Islet of Langerhans (tissue), 1 donor: ENCODE data around the gene LHB.
"Not testable (repeated sequence)": the region's sequence is repeated elsewhere in the genome, so short reads cannot be mapped to it uniquely, and the experiment has no call there.

Source experiments
- FAIRE-seq: peaks from one replicate; lab custom pipeline; 2011; peaks lifted over from hg19 to GRCh38; lab: Jason Lieb, UNC

LHB gene

DNA sequence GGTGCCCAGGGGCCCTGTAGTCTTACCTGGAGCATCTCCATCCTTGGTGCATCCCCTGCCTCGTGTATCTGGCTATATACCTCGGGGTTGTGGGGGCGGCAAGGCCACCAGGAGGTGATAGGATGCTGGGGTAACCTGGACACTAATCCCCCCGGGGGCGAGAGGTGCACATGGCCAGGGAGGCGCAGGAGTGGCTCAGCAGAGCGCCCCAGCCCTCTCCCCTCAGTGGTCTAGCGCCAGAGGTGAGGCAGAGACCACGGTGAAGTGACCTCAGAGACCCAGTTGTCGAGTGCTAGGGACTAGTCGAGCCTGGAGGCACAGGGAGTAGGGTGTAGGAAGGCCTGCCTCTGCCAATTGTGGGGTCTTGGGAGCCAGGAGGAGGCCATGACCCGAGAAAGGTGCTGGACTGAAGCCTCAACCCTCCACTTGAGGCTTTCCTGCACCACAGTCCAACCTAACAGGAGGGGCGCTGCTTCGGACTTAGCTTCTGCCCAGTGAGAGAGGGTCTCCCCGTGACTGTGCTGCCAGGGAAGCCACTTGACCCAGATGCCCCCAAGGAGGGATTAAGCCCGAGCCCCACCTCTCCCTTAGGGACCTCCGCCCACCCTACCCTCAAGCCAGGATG lies at the start of gene LHB:
Gene LHB, minus strand, starts transcription at position 51 of the 625 bp plus-strand sequence. Its CDS starts 10 bp downstream, at position 41.
- no peak for FAIRE-seq

- FAIRE-seq = no peak
These were observed 49.1 kb upstream of the LHB start for GRCh38 chr19:49065905-49066512.

DNA sequence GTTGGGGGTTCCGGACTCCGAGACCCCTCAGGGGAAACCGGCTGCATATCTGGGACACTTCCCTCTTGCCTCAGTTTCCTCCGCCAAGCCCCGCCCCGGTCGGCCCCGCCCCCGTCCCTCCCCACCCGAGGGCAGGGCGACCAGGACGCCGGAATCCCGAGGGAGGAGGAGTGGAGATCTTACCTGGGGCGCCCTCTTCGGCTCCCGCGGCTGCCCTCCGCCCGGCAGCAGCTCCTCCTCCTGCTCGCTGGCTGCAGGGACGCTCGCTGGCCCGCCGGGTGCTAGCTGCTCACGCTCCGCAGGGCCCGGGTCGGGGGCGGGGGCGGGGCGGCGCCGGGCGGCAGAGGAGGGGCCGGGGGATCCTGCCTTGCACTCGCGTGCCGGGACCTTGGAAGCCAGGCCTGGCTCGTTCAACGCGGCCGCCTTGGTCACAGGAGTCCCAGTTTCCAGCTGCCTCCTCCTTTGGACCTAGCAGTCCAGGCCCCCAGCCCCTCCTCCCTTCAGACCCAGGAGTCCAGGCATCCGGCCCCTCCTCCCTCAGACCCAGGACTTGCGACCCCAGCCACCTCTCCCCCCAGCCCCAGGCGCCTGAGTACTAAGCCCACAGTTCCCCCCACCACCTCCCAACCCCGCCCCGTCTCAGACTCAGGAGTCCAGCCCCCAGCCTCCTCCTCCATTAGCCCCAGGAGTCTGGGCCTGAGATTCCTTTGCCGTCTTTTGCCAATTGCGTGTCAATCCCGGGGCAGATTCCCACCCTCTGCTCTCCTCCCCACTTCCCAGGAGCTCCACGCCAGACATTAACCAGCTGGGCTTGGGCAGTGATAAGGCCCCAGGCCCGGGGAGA lies 48.1 kb upstream of the LHB start, which contains the start of gene NTF4:
Gene NTF4, minus strand, starts transcription at position 51 of the 844 bp plus-strand sequence. CDS start 2,821 bp downstream, outside the sequence.
- FAIRE-seq = no peak

GRCh38 chr19:49064029-49064629 lies 47.2 kb upstream of the LHB start:
- FAIRE-seq = no peak

- FAIRE-seq = no peak
These were observed 44.6 kb upstream of the LHB start for GRCh38 chr19:49061445-49061844.

GRCh38 chr19:49061000-49061399 lies 44.1 kb upstream of the LHB start:
- FAIRE-seq = no peak

DNA sequence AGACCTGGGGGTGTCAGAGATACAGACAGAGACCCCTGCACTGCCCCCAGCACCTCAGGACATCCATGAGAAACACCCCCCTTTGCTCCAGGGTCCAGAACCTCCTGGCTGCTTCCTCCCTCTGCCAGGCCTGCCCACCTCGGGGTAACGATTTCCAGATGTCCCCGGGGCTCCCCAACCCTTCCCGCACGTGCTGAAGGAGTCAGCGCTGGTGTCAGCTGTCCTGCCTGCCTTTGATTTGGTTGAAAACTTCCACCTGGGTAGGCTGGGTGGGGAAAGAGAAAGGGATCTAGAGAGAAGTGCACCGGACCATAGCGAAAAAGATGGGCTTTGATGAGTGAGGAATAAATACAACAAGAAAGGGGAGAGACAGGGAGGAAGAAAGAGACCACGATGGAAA lies 42.2 kb upstream of the LHB start:
- no peak for FAIRE-seq

DNA sequence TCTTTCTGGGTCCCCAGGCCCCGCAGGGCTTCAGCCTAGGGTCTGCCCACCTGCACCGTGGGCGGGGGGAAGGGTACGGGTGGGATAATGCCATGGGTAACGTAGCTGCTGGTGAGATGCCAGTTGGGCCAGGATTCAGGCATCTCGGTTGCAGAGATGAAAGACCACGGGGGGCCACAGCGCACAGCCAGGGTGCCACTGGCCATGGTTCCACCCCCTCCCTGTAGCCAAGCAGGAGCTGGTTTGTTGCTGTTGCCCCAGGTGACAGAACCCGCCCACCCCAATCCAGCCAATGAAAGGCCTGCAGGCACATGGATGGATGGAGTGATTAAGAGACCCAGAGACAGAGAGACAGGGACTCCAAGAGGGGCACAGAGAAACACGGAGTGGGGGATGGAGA lies 41.7 kb upstream of the LHB start:
- no peak for FAIRE-seq

GRCh38 chr19:49057636-49058234 lies 40.8 kb upstream of the LHB start, which contains the start of gene CGB7:
TSS of gene CGB7 (minus strand) at chr19:49057749. CDS start at chr19:49055375, 2,374 bp downstream.
- FAIRE-seq = no peak

DNA sequence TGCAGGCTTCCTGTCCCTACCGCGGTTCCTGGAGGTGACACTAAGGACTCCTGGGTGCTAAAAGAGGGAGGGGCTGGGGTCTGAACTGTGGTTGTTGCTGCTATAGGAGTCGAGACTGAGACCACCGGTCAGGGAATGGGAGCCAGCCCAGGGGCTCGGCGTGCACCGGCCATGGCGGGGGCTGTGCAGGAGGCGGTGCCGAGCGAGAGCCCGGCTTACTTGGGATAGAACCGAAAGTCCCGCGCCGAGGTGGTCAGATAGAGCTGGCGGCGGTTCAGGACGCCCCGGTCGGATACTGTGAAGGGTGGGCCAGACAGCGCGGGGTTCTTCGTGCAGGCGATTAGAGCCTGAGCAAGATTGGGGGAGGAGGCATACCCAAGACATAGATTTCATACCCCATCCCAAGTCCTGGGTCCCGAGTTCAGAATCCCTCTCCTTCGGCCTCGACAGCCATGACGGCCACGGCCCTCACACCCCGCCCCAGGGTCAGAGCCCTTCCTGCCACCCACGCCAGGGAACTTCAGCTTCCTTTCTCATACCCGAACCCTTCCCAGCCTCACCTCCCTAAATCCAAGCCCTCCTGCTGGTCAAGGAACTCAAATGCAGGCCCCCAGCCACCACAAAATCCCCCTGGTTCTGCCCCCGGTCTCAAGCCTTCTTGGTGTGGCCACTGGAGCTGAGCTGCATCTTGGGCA lies 40.2 kb upstream of the LHB start:
- FAIRE-seq = not testable (repeated sequence)

- FAIRE-seq = no peak
These were observed 39.4 kb upstream of the LHB start for GRCh38 chr19:49056101-49056901.

DNA sequence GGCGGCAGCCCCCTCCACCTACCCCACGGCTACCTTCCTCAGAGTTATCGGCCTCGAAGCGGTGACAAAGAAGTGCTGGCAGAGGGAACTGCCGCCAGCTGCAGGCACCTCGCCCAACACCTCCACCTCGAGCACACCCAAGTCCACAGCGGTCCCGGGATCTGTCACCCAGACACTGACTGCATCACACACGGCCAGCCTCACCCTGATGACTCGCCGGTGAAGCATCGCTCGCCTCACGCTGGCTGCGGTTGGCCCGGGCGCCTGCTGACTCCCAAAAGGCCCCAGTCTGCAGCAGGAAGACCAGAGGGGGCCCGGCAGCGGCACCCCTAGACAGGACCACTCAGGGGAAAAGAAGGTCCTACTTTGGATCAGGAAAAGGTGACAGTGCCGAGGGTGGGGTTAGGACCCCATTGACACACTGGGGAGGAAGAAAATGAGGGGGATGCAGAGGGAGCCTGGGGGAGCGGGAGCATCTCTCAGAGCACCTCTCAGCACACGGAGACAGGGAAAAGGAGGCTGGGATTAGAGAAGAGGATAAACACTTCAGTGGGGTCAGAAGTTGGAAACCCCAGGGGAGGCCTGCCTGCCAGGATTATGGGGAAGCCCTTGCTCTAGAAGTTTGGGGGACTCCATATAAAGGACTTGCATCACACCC lies 33.6 kb upstream of the LHB start:
- FAIRE-seq = not testable (repeated sequence)

DNA sequence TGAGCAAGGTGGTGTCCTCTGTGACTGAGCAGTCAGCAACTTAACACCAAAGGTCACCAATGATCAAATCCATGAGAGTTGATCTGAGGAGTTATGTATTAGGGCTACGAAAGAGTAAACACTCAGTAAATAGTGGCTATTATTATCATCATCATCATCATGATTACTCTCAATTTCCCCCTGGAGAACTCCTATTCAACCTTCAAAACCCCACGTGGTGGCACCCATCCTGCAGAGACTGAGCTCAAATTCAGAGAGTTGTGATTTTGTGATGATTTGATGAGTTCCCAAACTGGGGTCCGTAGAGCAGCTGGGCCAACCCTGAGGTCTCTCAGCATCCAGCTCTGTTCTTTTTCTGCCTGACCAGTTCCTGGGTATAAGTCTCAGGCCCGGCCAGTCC lies 32.9 kb upstream of the LHB start:
- FAIRE-seq = not testable (repeated sequence)

DNA sequence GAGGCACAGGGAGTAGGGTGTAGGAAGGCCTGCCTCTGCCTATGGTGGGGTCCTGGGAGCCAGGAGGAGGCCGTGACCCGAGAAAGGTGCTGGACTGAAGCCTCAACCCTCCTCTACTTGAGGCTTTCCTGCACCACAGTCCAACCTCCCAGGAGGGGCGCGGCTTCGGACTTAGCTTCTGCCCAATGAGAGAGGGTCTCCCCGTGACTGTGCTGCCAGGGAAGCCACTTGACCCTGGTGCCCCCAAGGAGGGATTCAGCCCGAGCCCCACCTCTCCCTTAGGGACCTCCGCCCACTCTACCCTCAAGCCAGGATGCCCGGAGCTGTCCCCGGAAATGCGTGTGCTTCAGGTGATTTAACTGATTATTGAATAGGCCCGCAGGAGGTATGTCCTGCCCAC lies 32.1 kb upstream of the LHB start, which contains the start of gene CGB8:
Gene CGB8, minus strand, starts transcription at position 101 of the 400 bp plus-strand sequence. CDS start 372 bp downstream, outside the sequence.
- not testable (repeated sequence) for FAIRE-seq

DNA sequence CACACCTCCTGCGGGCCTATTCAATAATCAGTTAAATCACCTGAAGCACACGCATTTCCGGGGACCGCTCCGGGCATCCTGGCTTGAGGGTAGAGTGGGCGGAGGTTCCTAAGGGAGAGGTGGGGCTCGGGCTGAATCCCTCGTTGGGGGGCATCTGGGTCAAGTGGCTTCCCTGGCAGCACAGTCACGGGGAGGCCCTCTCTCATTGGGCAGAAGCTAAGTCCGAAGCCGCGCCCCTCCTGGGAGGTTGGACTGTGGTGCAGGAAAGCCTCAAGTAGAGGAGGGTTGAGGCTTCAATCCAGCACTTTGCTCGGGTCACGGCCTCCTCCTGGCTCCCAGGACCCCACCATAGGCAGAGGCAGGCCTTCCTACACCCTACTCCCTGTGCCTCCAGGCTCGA lies 26.7 kb upstream of the LHB start, which contains the start of gene CGB5:
Gene CGB5, plus strand, starts transcription at position 301 of the 400 bp plus-strand sequence. CDS start 362 bp downstream, outside the sequence.
- FAIRE-seq = not testable (repeated sequence)

GRCh38 chr19:49042666-49043065 lies 25.8 kb upstream of the LHB start:
- not testable (repeated sequence) for FAIRE-seq

GRCh38 chr19:49042177-49042576 lies 25.3 kb upstream of the LHB start:
- no peak for FAIRE-seq

GRCh38 chr19:49039736-49040135 lies 22.8 kb upstream of the LHB start:
- not testable (repeated sequence) for FAIRE-seq

DNA sequence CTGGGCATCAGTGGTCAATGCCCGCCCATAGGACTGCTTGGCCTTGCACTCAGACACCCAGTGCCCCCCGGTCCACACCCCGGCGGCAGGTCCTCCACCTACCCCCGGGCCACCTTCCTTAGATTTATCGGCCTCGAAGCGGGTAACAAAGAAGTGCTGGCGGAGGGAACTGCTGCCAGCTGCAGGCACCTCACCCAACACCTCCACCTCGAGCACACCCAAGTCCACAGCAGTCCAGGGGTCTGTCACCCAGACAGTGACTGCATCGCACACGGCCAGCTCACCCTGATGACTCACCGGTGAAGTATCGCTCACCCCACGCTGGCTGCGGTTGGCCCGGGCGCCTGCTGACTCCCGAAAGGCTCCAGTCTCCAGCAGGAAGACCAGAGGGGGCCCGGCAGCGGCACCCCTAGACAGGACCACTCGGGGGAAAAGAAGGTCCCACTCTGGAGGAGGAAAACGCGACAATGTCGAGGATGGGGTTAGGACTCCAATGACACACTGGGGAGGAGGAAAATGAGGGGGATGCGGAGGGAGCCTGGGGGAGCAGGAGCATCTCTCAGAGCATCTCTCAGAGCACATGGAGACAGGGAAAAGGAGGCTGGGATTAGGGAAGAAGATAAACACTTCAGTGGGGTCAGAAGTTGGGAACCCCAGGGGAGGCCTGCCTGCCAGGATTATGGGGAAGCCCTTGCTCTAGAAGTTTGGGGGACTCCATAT lies 21.8 kb upstream of the LHB start:
- not testable (repeated sequence) for FAIRE-seq
